Measurements from ENCODE around the gene PKD2.

Gene PKD2

DNA sequence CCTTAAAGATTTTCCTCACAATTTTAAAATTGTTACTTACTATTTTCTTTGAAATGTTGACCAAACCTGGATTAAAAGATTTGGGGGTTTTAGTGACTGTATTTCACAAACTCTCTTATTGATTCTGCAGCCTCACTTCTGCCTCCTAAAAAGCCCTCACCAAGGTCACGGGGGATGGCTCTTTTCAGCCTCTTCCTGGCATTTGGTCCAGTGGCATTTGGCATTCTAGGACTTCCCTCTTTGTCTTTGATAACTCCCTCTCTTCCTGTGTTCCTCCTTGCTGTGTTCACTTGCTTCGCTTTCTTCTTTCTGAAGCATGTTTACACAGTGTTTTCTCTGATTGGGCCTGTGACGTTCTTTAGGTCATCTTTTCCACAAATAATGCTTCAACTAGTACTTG is 21.5 kb downstream of the PKD2 start:
- no peak for DNase-seq

DNA sequence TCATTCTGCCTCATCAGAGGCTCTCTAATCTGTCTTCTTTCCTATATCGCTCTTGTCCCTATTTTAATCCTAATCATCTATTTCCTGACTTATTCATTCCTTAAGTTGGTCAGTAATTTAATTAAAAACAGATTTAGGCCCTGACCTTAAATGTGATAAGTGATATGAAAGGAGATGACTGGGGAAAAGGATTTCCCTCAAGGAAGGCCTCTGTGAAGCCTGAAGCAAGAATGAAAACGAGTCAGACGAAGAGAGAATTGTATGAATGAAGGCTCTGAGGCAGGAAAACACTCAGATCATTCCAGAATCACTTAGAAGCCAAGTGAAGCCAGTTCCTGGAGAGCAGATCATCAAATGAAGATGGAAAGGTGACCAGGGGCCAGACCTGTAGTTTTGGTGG is 22.1 kb downstream of the PKD2 start:
- DNase-seq: no peak

- DNase-seq: no peak
These were observed 23.3 kb downstream of the PKD2 start for GRCh38 chr4:88030565-88031310.

DNA sequence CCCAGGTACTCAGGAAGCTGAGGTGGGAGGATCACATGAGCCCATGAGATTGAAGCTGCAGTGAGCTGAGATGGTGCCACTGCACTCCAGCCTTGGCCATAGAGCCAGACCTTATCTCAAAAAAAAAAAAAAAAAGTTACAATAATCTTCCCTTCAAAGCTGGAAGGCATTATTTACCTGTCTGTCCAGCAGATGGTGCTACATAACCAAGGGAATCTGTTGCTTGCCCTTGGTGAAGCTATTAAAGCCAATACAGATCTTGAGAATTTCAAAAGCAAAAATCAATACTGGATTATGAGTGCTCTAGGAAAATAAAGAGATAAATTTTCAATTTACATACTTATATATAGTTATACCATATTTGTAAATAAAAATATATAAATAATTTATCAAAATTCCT is 25.9 kb downstream of the PKD2 start:
- peak; percentile 3 to 6 for DNase-seq

GRCh38 chr4:88035292-88035691 is 27.9 kb downstream of the PKD2 start:
- DNase-seq: no peak

DNA sequence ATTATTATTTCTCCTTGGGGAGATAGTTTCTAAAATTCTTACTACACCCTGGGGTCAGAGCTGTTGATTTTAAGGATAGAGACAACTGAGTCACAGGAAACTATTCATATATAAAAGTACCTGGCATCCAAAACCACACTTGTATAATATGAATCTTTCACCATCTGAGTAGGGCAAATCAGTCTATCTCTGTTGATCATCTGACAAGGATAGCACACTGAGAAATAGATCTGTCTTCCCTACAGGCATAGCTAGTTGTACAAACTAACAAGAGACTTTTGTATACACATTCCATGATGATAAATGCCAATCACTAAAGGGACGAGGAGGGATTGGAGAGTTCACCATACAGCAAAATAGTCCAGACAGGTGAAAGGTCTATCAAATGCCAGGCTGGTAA is 30.0 kb downstream of the PKD2 start:
- DNase-seq: no peak

GRCh38 chr4:88037936-88038335 is 30.5 kb downstream of the PKD2 start:
- no peak for DNase-seq

GRCh38 chr4:88040707-88041106 is 33.3 kb downstream of the PKD2 start:
- no peak for DNase-seq

GRCh38 chr4:88041626-88042025 is 34.2 kb downstream of the PKD2 start:
- DNase-seq: no peak

GRCh38 chr4:88043001-88043400 is 35.6 kb downstream of the PKD2 start:
- DNase-seq: no peak

DNA sequence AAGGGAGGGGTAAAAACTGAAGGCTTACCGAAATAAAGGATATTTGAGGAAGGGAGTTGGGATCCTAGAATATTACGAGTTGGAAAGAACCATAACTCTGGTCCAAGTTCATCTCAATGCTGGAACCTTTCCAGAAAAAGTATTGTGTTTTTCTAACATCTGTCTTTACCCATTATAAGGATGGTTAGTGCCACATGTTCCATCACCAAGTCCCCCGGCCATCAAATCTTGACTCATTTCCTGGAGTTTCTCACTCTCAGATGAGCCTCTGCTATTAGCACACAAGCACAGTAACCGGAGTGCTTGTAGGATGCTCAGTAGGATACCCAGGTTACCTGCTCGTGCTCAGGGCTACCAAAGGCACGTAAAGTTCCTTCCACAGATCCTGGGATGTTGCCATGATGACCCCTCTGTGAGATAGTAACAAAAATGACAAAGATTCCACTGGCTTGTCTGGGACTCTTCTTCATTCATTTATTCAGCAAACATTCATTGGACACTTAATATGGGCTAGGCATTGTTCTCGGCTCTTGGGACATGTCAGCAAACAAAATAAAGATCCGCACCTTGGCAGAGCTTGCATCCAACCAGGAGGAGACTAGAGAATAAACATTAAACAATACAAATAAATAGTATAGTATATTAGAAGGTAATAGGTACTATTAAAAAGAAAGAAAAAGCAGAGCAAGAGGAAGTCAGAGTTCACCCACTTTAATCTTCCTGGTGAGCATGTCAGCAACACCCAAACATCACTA is 36.3 kb downstream of the PKD2 start:
- no peak for DNase-seq

DNA sequence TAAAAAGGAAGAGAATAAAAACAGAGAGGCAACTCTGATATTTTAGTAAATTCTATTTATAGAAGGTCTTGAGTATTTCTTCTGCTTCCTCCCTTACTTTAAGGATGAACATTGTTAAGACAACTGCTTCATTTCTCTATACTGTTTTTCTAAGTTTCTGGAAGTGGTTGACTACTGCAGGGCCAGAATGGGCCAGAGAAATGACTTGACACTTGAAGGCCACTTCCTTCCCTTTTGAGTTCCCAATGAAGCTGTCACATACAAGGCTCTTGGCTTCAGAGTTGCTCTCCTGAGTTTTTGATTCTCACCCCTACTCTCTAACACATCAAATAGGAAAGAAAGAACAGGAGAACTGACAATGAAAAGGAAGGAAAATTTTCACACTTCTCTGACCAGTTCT is 37.6 kb downstream of the PKD2 start:
- DNase-seq: no peak

DNA sequence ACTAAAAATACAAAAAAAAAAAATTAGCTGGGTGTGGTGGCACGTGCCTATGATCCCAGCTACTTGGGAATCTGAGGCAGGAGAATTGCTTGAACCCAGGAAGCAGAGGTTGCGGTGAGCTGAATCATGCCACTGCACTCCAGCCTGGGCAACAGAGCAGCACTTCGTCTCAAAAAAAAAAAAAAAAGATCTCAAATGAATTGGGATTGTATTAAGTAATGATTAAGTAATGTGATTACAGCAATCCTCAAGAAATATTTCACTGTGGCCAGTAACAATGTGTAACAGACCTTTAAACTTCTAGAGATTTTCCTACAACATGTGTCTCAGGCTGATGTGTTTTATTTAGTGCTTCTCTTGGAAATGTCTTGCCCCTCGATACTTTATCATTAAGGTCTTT is 46.8 kb downstream of the PKD2 start:
- DNase-seq: no peak

DNA sequence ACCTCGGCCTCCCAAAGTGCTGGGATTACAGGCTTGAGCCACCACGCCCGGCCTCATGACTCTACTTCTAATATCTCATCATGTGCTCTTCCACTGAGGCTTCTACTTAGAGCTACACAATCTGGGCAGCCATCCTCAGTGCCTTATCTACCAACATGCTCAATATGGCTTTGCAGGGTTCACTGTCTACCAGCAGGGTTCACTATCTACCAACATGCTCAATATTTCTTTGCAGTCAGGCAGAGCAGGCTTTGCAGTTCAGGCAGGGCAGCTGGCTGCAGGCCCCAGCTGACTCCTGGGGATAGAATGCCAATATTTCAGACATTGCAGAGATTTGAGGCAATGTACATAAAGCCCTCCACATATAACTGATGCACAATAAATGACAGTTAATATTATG is 47.5 kb downstream of the PKD2 start:
- no peak for DNase-seq

DNA sequence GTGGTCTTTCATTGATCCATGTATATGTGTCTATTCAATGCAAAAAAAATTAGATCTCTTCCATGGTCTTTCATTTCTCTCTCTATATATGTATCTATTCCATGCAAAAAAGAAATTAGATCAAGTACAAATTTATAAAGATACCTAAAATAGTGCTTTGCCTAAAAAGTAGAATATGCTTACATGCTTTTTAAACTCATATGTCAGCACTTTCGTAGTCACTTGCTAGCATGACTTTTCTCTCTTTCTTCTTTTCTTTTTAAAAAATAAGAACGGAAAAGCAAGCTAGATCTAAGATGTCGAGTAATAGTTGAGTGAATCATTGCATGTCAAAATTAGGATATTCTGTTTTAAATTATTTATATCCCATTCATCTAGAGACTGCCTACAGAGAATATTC is 50.9 kb downstream of the PKD2 start:
- DNase-seq: no peak

- no peak for DNase-seq
These were observed 52.3 kb downstream of the PKD2 start for GRCh38 chr4:88059766-88060165.

DNA sequence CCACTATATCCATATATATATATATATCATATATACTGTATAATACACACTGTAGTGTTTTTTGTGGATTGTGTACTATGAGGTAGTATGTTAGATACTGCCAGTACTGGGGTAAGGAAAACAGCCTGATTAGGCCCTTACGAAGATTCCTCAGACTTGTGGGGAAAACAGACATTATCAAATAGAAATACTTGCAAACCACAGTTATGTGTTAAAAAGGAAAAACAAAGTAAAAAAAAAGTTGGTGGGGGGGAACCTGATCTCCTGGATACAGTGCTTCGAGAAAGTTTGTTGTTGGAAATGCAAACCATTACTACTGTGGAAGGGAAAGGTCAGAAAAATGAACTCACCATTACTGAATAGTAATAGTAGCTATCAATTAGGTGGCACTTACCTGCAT is 53.0 kb downstream of the PKD2 start:
- DNase-seq: no peak

GRCh38 chr4:88062311-88062710 is 54.9 kb downstream of the PKD2 start:
- DNase-seq: no peak

DNA sequence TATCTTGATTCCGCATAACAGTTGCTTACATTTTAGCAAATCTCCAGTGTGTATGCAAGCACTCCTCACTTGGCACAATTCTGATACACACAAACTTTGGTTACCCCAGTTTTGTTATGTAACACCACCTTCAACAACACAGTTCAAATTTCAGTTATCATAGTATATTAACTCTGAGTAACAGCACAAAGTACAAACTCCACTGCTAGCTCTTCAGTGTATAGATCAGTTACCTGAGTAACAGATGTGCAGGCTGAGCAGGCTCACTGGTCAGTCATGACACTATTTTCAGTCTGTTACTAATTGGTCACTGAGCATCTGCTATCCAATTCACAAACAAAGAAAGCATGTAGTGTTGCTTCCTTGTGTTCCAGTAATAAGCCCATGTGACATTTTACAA is 55.4 kb downstream of the PKD2 start:
- DNase-seq: no peak

DNA sequence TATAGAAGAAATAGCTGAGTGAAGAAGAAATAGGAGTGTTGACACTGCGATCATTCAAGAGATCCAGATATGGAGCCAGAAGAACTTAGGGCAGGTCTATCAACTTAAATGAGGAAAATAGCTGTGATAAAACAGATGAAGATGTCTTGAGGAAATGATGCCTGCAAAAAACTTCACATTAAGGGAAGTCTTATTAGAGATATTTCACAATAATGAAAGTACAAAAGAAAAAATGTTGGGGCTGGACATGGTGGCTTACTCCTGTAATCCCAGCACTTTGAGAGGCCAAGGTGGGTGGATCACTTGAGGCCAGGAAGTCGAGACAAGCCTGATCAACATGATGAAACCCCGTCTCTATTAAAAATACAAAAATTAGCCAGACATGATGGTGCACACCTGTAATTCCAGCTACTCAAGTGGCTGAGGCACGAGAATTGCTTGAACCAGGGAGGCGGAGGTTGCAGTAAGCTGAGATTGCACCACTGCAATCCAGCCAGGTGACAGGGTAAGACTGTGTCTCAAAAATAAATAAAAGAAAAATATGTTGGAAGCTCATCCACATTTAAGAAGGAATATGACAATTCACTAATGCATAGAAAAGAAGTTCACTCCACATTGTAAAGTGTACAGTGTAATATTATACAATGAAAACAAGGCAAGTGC is 56.3 kb downstream of the PKD2 start:
- DNase-seq: no peak

- no peak for DNase-seq
These were observed 57.0 kb downstream of the PKD2 start for GRCh38 chr4:88064410-88064809.

- no peak for DNase-seq
These were observed 62.6 kb downstream of the PKD2 start for GRCh38 chr4:88070031-88070430.

DNA sequence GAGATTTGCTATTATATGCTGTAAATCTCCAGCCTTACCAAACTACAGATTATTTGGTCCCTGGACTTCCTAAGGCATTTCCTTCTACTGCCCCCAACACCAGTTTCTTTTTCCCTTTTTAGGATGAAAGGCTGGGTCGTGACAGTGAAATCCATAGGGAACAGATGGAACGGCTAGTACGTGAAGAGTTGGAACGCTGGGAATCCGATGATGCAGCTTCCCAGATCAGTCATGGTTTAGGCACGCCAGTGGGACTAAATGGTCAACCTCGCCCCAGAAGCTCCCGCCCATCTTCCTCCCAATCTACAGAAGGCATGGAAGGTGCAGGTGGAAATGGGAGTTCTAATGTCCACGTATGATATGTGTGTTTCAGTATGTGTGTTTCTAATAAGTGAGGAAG is 67.9 kb downstream of the PKD2 start:
- no peak for DNase-seq

DNA sequence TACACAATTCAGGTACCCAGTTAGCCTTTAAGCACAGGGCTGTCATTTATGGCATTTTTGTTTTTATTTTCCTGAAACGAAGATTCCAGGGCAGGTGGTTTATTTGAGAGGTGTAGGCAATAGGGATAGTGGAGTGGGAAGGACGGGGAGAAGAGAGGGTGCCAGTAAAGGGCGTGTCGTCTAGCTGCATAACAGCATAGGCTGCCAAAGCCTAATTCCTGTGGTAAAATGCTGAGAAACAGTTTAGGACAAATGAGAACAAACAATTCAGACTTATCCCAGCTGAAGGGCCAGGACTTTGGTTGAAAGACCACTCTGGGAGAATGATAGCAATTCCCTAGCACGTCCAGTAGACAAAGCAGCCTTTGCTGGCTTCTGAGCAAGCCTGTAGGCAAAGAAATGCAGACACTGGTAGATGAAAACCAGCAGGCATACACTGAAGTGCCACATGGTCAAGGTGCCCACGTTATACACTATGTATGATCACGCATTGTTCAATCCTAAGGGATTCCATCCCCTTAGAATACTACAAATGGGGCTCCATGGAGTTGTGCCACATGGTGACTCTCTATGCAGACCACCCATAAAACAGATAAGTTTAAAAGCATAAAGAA is 70.6 kb downstream of the PKD2 start:
- DNase-seq: no peak

All from activated CD4-positive, alpha-beta T cell treated with anti-CD3 and anti-CD28 coated beads, Interleukin-2, amount 50 U/mL, for 4 hours (primary cell).